GM12878 (cell line): ENCODE results near the gene ZBTB49. TPM values are rescaled to one million over a fixed set of nuclear protein-coding genes. Genes with fewer than 3 reads are reported as not detected.

Source experiments
- ATAC-seq: fragments of 200-7000 bp; cut with Tn5 transposase; 3 replicates; pipeline ENCODE4 v1.9.1; 2020; ENCODE audit warnings: mild to moderate bottlenecking, moderate library complexity
- BruUV-seq: library from RNA; stranded (reverse); fragments of 400-500 nt; replicated peaks from 2 replicates; lab custom pipeline; 2021; lab: Mats Ljungman, UMichigan
- CTCF ChIA-PET: fragments of 300-600 bp; sonication (Branson Sonifier 250); formaldehyde crosslinking; extraction: SDS; loops from one replicate; lab custom pipeline; 2021; ENCODE audit warnings: inconsistent platforms; lab: Yijun Ruan, JAX
- POLR2A ChIA-PET: fragments of 350-600 bp; formaldehyde crosslinking; extraction: SDS; loops from one replicate; lab custom pipeline; 2021; ENCODE audit warnings: inconsistent platforms; lab: Charles Lee
- RAD21 ChIA-PET: fragments of 300-600 bp; sonication (Branson Sonifier 250); formaldehyde crosslinking; loops from one replicate; lab custom pipeline; 2023; ENCODE audit warnings: antibody characterized with exemption; ENCODE audit not compliant: unreplicated experiment; lab: Charles Lee
- SMC1A ChIA-PET: fragments of 300-600 bp; sonication (Branson Sonifier 250); formaldehyde crosslinking; loops from one replicate; lab custom pipeline; 2023; ENCODE audit not compliant: unreplicated experiment, uncharacterized antibody; lab: Charles Lee
- DNase-seq: peaks from one replicate; pipeline ENCODE4 v3.0.0-alpha.2; 2011; ENCODE audit warnings: low read depth, low spot score
- FAIRE-seq: peaks from 3 replicates; lab custom pipeline; 2011; peaks lifted over from hg19 to GRCh38; lab: Jason Lieb, UNC
- H2AFZ ChIP-seq: 2 replicates; pipeline ENCODE4 v1.6.0; 2011; ENCODE audit warnings: low read depth, low read length, control low read depth; ENCODE audit not compliant: control insufficient read depth
- H3K27ac ChIP-seq: 2 replicates; pipeline ENCODE4 v1.5.1; 2011; ENCODE audit warnings: control low read depth; ENCODE audit not compliant: control insufficient read depth, insufficient read depth
- H3K27me3 ChIP-seq, 2 experiments: replicated peaks in 1 of 2; 2 replicates each; pipeline versions ENCODE4 v1.6.0 to v1.6.1; 2011; ENCODE audit warnings: low read length in 1 of 2; ENCODE audit not compliant: control insufficient read depth in 2 of 2, insufficient read depth in 2 of 2
- H3K36me3 ChIP-seq, 2 experiments: 2 replicates each; pipeline ENCODE4 v1.5.1; 2011; ENCODE audit warnings: low read length in 1 of 2; ENCODE audit not compliant: control insufficient read depth in 2 of 2, insufficient read depth in 2 of 2
- H3K4me1 ChIP-seq: 2 replicates; pipeline ENCODE4 v1.6.1; 2011; ENCODE audit warnings: mild to moderate bottlenecking, low read length, moderate library complexity, mixed read lengths; ENCODE audit not compliant: control insufficient read depth, insufficient read depth
- H3K4me2 ChIP-seq: 2 replicates; pipeline ENCODE4 v1.6.0; 2011; ENCODE audit warnings: control low read depth; ENCODE audit not compliant: control insufficient read depth, insufficient read depth
- H3K4me3 ChIP-seq: fragments of 200-600 bp; sonication (generic); 2 replicates; pipeline ENCODE4 v1.5.1; 2016
- H3K79me2 ChIP-seq: 2 replicates; pipeline ENCODE4 v1.6.0; 2011; ENCODE audit warnings: low read length; ENCODE audit not compliant: control insufficient read depth, insufficient read depth
- H3K9ac ChIP-seq: 2 replicates; pipeline ENCODE4 v1.8.0; 2011; ENCODE audit warnings: low read length, control low read depth, mixed read lengths; ENCODE audit not compliant: control insufficient read depth, insufficient read depth
- H3K9me3 ChIP-seq: replicated peaks from 3 replicates; pipeline ENCODE4 v1.5.1; 2011; ENCODE audit warnings: mild to moderate bottlenecking, low read length; ENCODE audit not compliant: control insufficient read depth, insufficient read depth
- H4K20me1 ChIP-seq: 2 replicates; pipeline ENCODE4 v1.6.0; 2011; ENCODE audit not compliant: control insufficient read depth, insufficient read depth
- ATF7 ChIP-seq: fragments of 450-650 bp; IDR thresholded peaks from 2 replicates; pipeline ENCODE4 v1.6.1; 2016; ENCODE audit warnings: low read depth, mild to moderate bottlenecking
- CHD4 ChIP-seq: fragments of 200-600 bp; sonication (generic); IDR thresholded peaks from 2 replicates; pipeline ENCODE4 v1.6.1; 2016; ENCODE audit warnings: mild to moderate bottlenecking
- ESRRA ChIP-seq: IDR thresholded peaks from 2 replicates; pipeline ENCODE4 v1.6.1; 2012; ENCODE audit warnings: mild to moderate bottlenecking, low read length, improper control_type of control experiment
- FOS ChIP-seq: IDR thresholded peaks from 3 replicates; pipeline ENCODE4 v1.6.1; 2011; ENCODE audit warnings: borderline replicate concordance; ENCODE audit not compliant: insufficient read length; ENCODE audit errors: extremely low read depth
- HDGF ChIP-seq: fragments of 450-650 bp; IDR thresholded peaks from 2 replicates; pipeline ENCODE4 v1.6.1; 2016; ENCODE audit warnings: antibody characterized with exemption
- IRF4 ChIP-seq: IDR thresholded peaks from 2 replicates; pipeline ENCODE4 v1.6.1; 2011; ENCODE audit warnings: low read depth, low read length
- MEF2A ChIP-seq: IDR thresholded peaks from 2 replicates; pipeline ENCODE4 v1.6.1; 2011; ENCODE audit warnings: low read depth, mild to moderate bottlenecking, low read length, moderate library complexity; ENCODE audit not compliant: insufficient read depth
- MTA3 ChIP-seq: IDR thresholded peaks from 2 replicates; pipeline ENCODE4 v1.6.1; 2012; ENCODE audit warnings: low read length, inconsistent platforms, borderline replicate concordance
- NFYB ChIP-seq: IDR thresholded peaks from 2 replicates; pipeline ENCODE4 v1.6.1; 2011; ENCODE audit warnings: low read depth, mild to moderate bottlenecking, low read length, improper control_type of control experiment, moderate library complexity; ENCODE audit not compliant: insufficient read depth
- PAX5 ChIP-seq: IDR thresholded peaks from 2 replicates; pipeline ENCODE4 v1.6.1; 2011; ENCODE audit warnings: low read depth, low read length, borderline replicate concordance
- SREBF2 ChIP-seq: IDR thresholded peaks from 2 replicates; pipeline ENCODE4 v1.6.1; 2012; ENCODE audit warnings: mild to moderate bottlenecking, low read length
- ZBTB33 ChIP-seq: fragments of 450-650 bp; IDR thresholded peaks from 2 replicates; pipeline ENCODE4 v1.6.1; 2017; ENCODE audit warnings: mild to moderate bottlenecking
- ZZZ3 ChIP-seq: IDR thresholded peaks from 2 replicates; pipeline ENCODE4 v1.6.1; 2011; ENCODE audit warnings: low read depth; ENCODE audit not compliant: control insufficient read depth, insufficient read length
- WGBS: methylation state at CpG from one replicate; pipeline ENCODE4 v1.1.6; 2016; ENCODE audit warnings: low lambda C conversion rate; ENCODE audit not compliant: insufficient replicate concordance, insufficient coverage; ENCODE audit errors: missing lambda C conversion rate; 5-methylcytosine and 5-hydroxymethylcytosine counted together
- in situ Hi-C: fragments of 300-500 bp; cut with MboI; formaldehyde crosslinking; loops from 9 replicates; pipeline ENCODE4 v1.14.3; 2018; ENCODE audit warnings: mixed read lengths
- intact Hi-C: fragments of 100-400 bp; cut with micrococcal nuclease; formaldehyde crosslinking; loops from one replicate; pipeline ENCODE4 v1.14.2; 2022; ENCODE audit not compliant: unreplicated experiment
- polyA plus RNA-seq, 11 experiments: library from polyadenylated mRNA; depleted of rRNA in 4 of 11; unstranded in 6 of 11; stranded (reverse) in 5 of 11; fragments of >200 nt; fragmentation: Nextera tagmentation in 4 of 11; fragmentation: Illumina TruSeq in 1 of 11; extraction: Ambion mirVana in 4 of 11; extraction: Trizol in 1 of 11; gene quantifications; 1 replicate in 1 of 11; 2 replicates in 10 of 11; pipeline versions ENCODE4 v1.2.1 to v1.2.3, GENCODE V29; 2011 to 2016; ENCODE audit warnings: inconsistent platforms in 2 of 11, missing spikeins in 2 of 11, low read depth in 1 of 11
- total RNA-seq, 4 experiments: library from RNA; depleted of rRNA in 3 of 4; stranded (reverse); fragments of >200 nt in 3 of 4; fragmentation: Illumina TruSeq in 1 of 4; extraction: Trizol in 1 of 4; gene quantifications; 2 replicates each; pipeline versions ENCODE4 v1.2.1 to v1.2.3, GENCODE V29; 2013 to 2021
- TF ChIP-seq, protein P1 (sequence below): fragments of 150-350 bp; IDR thresholded peaks from 2 replicates; pipeline ENCODE4 v1.6.1; 2014; ENCODE audit warnings: mild to moderate bottlenecking, low read depth, low read length
- TF ChIP-seq, protein P2 (sequence below): fragments of 450-650 bp; IDR thresholded peaks from 2 replicates; pipeline ENCODE4 v1.6.1; 2017; ENCODE audit warnings: mild to moderate bottlenecking, low read depth, inconsistent platforms; ENCODE audit not compliant: poor library complexity, severe bottlenecking
- TF ChIP-seq, protein P3 (sequence below): fragments of 450-650 bp; IDR thresholded peaks from 2 replicates; pipeline ENCODE4 v1.6.1; 2016; ENCODE audit warnings: mild to moderate bottlenecking

The ZBTB49 gene
- total and polyA plus RNA-seq, 10 of the 15 experiments (the other 5 are each of a cell fraction or from before 2014, with no cell fraction given): 0.37 to 4.8 (median 4.1) TPM

GRCh38 chr4:4347585-4347984, 57.5 kb downstream of the ZBTB49 start:
- Histone ChIP-seq H2AFZ (no peak overlapping the region), H3K4me2 (no peak overlapping the region), H3K4me3 (no peak overlapping the region), H3K4me1 (peaks cover 15% of the 10 kb centered on the region), H3K79me2 (no peaks in the 10 kb centered on the region), H3K27ac (no peak overlapping the region), H3K9ac (no peak overlapping the region), H4K20me1 (no peaks in the 10 kb centered on the region), H3K27me3 (no peaks in the 10 kb centered on the region), H3K36me3 (no peaks in the 10 kb centered on the region), H3K9me3 (no peaks in the 10 kb centered on the region; the same call in 2 of the 3 replicates)
- DNase-seq (no peak), FAIRE-seq (no peak), ATAC-seq (no peak)
- TF ChIP-seq, protein P1, sequence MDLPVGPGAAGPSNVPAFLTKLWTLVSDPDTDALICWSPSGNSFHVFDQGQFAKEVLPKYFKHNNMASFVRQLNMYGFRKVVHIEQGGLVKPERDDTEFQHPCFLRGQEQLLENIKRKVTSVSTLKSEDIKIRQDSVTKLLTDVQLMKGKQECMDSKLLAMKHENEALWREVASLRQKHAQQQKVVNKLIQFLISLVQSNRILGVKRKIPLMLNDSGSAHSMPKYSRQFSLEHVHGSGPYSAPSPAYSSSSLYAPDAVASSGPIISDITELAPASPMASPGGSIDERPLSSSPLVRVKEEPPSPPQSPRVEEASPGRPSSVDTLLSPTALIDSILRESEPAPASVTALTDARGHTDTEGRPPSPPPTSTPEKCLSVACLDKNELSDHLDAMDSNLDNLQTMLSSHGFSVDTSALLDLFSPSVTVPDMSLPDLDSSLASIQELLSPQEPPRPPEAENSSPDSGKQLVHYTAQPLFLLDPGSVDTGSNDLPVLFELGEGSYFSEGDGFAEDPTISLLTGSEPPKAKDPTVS: no peak
- no peak for TF ChIP-seq MTA3
- no peak for TF ChIP-seq ZBTB33
- no peak for TF ChIP-seq MEF2A
- no peak for TF ChIP-seq ATF7
- no peak for TF ChIP-seq NFYB
- TF ChIP-seq, protein P2, sequence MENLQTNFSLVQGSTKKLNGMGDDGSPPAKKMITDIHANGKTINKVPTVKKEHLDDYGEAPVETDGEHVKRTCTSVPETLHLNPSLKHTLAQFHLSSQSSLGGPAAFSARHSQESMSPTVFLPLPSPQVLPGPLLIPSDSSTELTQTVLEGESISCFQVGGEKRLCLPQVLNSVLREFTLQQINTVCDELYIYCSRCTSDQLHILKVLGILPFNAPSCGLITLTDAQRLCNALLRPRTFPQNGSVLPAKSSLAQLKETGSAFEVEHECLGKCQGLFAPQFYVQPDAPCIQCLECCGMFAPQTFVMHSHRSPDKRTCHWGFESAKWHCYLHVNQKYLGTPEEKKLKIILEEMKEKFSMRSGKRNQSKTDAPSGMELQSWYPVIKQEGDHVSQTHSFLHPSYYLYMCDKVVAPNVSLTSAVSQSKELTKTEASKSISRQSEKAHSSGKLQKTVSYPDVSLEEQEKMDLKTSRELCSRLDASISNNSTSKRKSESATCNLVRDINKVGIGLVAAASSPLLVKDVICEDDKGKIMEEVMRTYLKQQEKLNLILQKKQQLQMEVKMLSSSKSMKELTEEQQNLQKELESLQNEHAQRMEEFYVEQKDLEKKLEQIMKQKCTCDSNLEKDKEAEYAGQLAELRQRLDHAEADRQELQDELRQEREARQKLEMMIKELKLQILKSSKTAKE: no peak
- TF ChIP-seq PAX5: no peak
- TF ChIP-seq, protein P3, sequence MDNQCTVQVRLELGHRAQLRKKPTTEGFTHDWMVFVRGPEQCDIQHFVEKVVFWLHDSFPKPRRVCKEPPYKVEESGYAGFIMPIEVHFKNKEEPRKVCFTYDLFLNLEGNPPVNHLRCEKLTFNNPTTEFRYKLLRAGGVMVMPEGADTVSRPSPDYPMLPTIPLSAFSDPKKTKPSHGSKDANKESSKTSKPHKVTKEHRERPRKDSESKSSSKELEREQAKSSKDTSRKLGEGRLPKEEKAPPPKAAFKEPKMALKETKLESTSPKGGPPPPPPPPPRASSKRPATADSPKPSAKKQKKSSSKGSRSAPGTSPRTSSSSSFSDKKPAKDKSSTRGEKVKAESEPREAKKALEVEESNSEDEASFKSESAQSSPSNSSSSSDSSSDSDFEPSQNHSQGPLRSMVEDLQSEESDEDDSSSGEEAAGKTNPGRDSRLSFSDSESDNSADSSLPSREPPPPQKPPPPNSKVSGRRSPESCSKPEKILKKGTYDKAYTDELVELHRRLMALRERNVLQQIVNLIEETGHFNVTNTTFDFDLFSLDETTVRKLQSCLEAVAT: no peak
- no peak for TF ChIP-seq SREBF2
- TF ChIP-seq ESRRA: no peak
- TF ChIP-seq HDGF: no peak
- TF ChIP-seq FOS: no peak
- TF ChIP-seq CHD4: no peak
- no peak for TF ChIP-seq ZZZ3
- no peak for TF ChIP-seq IRF4
- ChIA-PET SMC1A (no interaction called here), RAD21 (no interaction called here), POLR2A (no interaction called here), CTCF (interaction anchor here (1.2 kb wide), 1 partner anchor 14 kb away, joined by 3 read pairs; no protein-coding TSS in a partner anchor)
- no TSS peak for BruUV-seq
- in situ Hi-C loops (loop anchor here (25.0 kb wide), 1 partner anchor 360 kb away; no protein-coding TSS in a partner anchor), intact Hi-C loops (no loop called here)
- 87% methylated on average over 1 of the region's 1 CpG for WGBS
